Fibroblast of the aortic adventitia (primary cell): Measurements from ENCODE around the gene MESP2. TPM values are rescaled to one million over a fixed set of nuclear protein-coding genes. Genes with fewer than 3 reads are reported as not detected.
A peak's percentile ranks its signal among the peaks of the same experiment; 100 is the strongest.

Experiments
- DNase-seq: peaks from one replicate; pipeline ENCODE4 v3.0.0-alpha.2; 2010; ENCODE audit warnings: low read depth
- H3K4me3 ChIP-seq: 2 replicates; pipeline ENCODE4 v1.5.1; 2011; ENCODE audit warnings: low read depth, mild to moderate bottlenecking, control low read depth, low read length, moderate library complexity
- total RNA-seq: library from RNA; depleted of rRNA; stranded (reverse); fragments of >200 nt; gene quantifications from 2 replicates; pipeline ENCODE4 v1.2.3, GENCODE V29; 2012; ENCODE audit warnings: low replicate concordance
- TF ChIP-seq, protein P1 (sequence below): IDR thresholded peaks from 2 replicates; pipeline ENCODE4 v1.5.1; 2011; ENCODE audit warnings: mild to moderate bottlenecking, low read length, control low read depth, inconsistent platforms; ENCODE audit not compliant: insufficient read depth

MESP2 gene
- total RNA-seq, 1 donor: 1.3 TPM

DNA sequence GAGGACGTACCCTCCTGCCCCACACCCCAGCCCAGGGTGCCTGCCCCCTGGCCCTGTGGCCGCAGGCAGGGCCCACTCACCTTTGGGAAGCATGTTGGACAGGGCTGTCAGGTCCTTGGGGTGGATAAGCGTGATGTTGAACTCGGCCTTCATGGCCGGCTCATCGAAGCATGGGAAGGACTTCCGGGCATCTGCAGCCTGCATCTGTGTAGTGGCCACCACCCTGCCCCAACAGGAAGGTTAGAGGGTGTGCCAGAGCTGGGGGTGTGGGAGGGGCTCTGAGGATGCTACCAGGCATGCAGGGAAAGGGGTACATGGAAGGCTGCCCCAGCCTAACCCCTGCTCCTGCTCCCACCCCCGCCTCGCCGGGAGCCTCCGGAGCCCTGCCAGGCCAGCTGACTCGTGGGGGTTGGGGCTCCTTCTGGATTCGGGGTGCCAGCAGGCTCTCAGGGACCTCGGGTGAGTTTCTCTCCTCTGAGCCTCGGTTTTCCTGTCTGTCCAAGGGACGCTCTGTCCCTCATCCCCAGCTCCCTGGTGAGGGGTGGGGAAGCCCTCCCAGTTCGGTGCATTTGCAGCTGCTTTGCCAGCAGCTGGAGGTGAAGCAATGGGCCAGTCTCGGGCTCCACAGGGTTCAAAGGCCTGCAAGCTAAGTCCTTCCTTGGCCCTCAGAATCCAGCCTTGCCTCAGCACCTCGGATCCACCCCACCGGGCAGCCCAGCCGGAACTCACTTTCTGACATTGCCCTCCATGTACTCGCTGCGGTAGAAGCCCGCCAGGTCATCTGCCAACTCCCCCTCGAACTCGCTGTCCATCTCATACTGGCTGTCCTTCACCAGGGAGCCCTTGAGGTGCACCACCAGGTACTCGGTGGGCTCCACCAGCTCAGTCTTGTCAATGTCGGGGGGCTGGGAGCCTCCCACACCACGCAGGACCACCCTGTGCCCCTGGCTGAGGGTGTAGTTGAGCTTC lies 29.4 kb downstream of the MESP2 start:
- TF ChIP-seq, protein P1, sequence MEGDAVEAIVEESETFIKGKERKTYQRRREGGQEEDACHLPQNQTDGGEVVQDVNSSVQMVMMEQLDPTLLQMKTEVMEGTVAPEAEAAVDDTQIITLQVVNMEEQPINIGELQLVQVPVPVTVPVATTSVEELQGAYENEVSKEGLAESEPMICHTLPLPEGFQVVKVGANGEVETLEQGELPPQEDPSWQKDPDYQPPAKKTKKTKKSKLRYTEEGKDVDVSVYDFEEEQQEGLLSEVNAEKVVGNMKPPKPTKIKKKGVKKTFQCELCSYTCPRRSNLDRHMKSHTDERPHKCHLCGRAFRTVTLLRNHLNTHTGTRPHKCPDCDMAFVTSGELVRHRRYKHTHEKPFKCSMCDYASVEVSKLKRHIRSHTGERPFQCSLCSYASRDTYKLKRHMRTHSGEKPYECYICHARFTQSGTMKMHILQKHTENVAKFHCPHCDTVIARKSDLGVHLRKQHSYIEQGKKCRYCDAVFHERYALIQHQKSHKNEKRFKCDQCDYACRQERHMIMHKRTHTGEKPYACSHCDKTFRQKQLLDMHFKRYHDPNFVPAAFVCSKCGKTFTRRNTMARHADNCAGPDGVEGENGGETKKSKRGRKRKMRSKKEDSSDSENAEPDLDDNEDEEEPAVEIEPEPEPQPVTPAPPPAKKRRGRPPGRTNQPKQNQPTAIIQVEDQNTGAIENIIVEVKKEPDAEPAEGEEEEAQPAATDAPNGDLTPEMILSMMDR: no peak
- no peak overlapping the region for H3K4me3 ChIP-seq
- no peak for DNase-seq

DNA sequence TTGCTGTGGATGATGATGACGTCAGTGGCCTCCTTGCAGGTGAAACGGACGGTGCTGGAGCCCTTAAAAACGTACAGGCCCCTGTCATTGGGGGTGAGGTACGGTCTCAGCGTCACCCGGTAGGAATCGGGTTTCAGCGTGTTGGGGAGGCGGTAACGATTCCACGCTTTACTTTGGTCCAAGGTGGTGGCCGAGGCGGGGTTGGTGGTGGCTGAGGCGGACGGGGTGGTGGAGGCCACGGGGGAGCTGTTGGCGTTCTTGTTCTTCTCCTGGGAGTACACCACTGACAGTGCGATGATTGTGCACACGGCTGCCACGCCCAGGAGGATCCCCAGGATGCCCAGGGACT lies 30.1 kb downstream of the MESP2 start:
- TF ChIP-seq, protein P1: no peak
- no peak overlapping the region for H3K4me3 ChIP-seq

DNA sequence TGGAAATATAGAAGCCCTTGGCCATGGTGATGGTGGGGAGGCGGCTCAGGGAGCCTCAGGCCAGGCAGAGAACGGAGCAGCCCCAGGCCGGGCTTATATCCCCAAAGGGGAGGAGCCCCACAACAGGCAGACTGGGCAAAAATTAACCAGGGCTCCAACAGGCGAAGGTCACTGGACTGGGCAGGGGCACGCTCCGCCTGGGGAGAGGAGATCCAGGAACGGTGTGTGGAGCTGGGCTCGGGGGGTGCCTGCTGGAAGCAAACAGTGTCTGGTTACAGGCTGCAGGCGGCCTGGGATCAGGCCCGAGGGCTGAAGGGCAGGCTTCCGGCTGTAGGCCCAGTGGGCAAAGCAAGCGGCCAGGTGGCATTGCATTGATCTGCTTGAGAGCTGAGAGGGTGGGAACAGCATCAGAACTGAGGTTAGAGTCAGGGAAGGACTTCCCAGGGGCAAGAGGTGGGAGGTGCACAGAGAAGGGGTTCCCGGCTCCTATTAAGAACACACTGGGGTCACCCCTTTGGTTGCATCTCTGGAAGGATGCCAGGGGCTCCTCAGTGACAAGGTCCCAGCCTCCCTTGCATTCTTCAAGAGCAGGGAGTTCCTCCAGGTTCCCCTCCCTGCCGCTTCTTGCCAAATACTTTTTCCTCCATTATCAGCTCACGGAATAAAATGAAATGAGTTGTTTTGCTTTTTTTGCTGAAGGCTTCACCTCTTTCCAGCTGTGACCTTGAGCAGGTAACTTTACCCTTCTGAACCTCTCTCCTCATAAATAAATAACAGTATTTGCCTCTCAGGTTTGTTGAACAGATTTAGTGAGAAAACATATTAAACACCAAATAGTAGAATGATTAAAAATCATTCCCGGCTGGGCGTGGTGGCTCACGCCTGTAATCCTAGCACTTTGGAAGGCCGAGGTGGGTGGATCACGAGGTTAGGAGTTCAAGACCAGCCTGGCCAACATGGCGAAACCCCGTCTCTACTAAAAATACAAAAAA lies 30.7 kb downstream of the MESP2 start:
- no peak for DNase-seq
- TF ChIP-seq, protein P1: no peak
- H3K4me3 ChIP-seq: no peak overlapping the region

More for the DNA sequence above, 30.1 kb downstream of the MESP2 start:
- DNase-seq: no peak

DNA sequence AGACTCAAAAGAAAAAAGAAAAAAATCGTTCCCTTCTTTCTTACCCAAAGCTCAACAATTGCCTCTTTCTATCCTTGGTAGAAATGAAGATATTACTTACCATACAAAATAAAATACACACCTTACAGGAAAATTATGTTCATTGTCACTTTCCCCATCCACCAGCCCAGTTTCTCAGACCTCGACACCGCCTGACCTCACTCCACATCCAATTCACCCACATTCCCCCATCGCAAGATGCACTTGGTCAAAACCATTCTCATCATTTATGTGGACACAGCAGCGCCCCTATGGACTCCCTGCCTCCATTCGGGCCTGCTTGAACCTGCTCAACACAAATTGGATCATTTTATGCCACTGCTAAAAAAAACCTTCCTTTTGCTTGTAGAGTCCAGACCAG lies 31.6 kb downstream of the MESP2 start:
- TF ChIP-seq, protein P1: no peak
- DNase-seq: no peak
- no peak overlapping the region for H3K4me3 ChIP-seq

DNA sequence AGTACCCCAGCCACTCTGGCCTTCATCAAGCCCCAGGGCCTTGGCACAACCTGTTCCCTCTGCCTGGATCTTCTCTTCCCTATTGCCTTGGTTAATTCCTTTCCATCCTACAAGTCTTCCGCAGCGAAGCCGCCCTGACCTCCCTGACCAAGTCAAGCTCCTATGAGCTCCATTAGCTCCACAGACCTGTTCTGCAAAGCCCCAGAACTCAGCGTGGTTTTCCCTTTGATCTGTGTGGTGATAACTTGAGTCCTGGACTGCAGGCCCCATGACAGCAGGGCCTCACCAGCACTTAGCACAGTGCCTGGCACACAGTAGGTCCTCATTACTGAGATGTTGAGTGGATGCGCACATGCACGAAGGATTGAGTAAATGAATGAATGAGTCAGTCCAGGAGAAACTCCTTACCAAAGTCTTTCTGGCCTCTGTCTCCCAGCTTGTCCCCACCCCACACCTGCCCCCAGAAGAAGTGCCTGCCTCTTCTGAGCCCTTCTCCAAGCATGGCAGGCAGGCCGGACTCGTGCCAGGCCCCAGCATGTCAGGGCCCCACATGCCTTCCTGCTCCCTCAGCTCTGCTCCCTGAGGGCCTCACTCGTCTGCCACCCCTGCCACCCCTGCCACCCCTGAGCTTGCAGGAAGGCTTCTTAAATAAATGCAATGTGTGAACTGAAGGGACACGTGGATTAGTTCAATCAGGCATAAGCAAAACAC lies 32.2 kb downstream of the MESP2 start:
- DNase-seq: no peak
- no peak overlapping the region for H3K4me3 ChIP-seq
- TF ChIP-seq, protein P1: no peak

DNA sequence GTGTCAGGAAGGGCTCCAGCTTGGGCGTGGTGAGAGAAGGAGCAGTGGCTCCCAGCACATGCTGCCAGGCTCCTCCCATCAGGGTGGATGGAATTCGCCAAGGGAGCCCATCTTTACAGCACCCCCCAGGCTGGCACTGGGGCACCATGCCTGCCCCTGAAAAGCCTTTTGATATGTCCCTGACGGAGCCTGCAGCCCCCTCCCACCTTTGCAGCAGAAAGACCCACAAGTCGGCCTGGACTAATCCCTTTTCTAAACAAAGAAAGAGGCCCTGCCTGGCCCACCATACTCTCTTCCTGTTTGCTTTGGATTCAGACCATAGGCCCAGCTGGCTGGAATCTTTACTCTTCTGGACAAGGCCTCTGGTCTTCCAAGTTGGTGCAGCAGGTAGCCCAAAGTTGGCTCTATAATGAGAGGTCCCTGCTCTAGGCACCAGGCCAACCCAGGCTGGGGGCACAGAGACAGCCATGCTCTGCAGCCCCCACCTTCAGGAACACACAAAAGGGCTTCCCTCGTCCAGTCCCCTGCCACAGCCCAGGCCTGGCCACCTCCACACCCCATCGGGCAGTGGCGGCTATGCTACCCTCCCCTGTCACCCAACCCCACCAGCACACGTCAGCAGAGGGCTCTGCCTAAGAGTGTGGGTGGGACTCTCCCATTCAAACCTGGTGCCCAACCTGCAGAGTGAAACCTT lies 33.1 kb downstream of the MESP2 start:
- DNase-seq: peak; percentile 65
- TF ChIP-seq, protein P1: no peak

More for the DNA sequence above, 33.1 kb downstream of the MESP2 start:
- no peak overlapping the region for H3K4me3 ChIP-seq
